ENCODE measurements around the gene LZTFL1. TPM values are rescaled to one million over a fixed set of nuclear protein-coding genes. Genes with fewer than 3 reads are reported as not detected.

LZTFL1 gene
- total and polyA plus RNA-seq, 2 donors (not counting 1 experiment from before 2014, with no cell fraction given), result 12.4 to 28.0 TPM

DNA sequence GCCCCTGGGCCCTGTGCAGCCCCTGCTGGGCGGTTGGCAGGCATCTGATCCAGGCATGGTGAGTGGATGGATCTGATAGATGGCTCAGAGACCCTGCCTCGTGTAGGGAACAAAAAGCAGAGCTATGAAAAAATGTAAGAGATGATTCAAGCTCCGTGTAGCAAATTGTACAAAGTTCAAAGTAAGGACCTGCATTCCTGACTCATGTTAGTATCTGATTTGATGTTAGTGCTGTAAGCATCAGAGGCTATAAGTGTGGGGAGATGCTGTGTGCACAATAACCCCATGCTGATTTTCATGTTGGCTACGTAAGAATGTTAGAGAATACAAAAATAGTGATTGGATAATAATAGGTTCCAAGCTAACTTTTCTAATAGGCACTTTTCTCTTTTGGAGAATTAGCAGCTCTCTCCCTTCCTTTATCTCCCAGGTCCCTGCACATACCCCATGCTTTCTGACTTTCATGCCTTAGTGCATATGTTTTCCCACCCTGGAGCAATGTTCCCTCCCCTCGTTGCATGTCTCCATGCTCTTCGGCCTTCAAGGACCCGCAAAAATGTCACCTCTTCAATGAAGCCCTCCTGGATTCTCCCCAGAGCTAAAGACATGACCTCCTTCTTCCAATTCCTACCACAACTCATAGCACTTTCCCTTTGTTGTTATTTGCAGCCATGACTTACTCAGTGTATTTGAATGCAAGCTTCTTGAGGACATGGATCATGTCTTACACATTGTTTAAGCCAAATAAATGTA lies 46.0 kb upstream of the LZTFL1 start:
- peaks cover 16% of the 10 kb centered on the region for H3K27me3 ChIP-seq (ENCODE audit: control insufficient read depth, insufficient read depth, low read length)
- H3K9ac ChIP-seq (ENCODE audit: insufficient read depth, low read length), result no peak overlapping the region
- H3K36me3 ChIP-seq (ENCODE audit: control insufficient read depth, insufficient read depth, low read length), result no peaks in the 10 kb centered on the region
- H3K4me3 ChIP-seq (replicated peaks in 1 of 4; ENCODE audit: control extremely low read depth in 1 of 4, insufficient read depth in 1 of 4, low read depth in 3 of 4, low read length in 4 of 4), result no peak overlapping the region
- no peak overlapping the region for H3K4me2 ChIP-seq (ENCODE audit: extremely low read depth, insufficient read depth, low read length)
- no peak overlapping the region for H3K27ac ChIP-seq (ENCODE audit: insufficient read depth, low read length)
- no peak for TF ChIP-seq CTCF (conservative IDR thresholded peaks at IDR 0.05 in 1 of 2, IDR thresholded peaks at IDR 0.05 in 1 of 2; ENCODE audit: low read depth in 1 of 2, low read length in 2 of 2)
- no peak for TF ChIP-seq EZH2 (IDR thresholded peaks at IDR 0.05; ENCODE audit: low read length, missing control alignments)
- no peaks in the 10 kb centered on the region for H3K79me2 ChIP-seq (ENCODE audit: control insufficient read depth, insufficient read depth, low read length)
- no peaks in the 10 kb centered on the region for H3K4me1 ChIP-seq (ENCODE audit: control insufficient read depth, extremely low read depth, insufficient read depth, low read length)
- peak in 1 of 2 donors; percentile 11 for DNase-seq (ENCODE audit: low read depth in 2 of 2)
- no peak overlapping the region for H2AFZ ChIP-seq (ENCODE audit: low read length)
- H3K9me3 ChIP-seq (ENCODE audit: control insufficient read depth, insufficient read depth, low read depth, low read length), result no peaks in the 10 kb centered on the region
- H4K20me1 ChIP-seq (ENCODE audit: control insufficient read depth, extremely low read depth, insufficient read depth, low read length), result no peaks in the 10 kb centered on the region

GRCh38 chr3:45887285-45887684 lies 45.4 kb upstream of the LZTFL1 start:
- TF ChIP-seq CTCF (conservative IDR thresholded peaks at IDR 0.05 in 1 of 2, IDR thresholded peaks at IDR 0.05 in 1 of 2; ENCODE audit: low read depth in 1 of 2, low read length in 2 of 2) (no peak), EZH2 (IDR thresholded peaks at IDR 0.05; ENCODE audit: low read length, missing control alignments) (no peak)
- H2AFZ ChIP-seq (ENCODE audit: low read length), result no peak overlapping the region
- peak in 1 of 2 donors; percentile 6 for DNase-seq (ENCODE audit: low read depth in 2 of 2)

DNA sequence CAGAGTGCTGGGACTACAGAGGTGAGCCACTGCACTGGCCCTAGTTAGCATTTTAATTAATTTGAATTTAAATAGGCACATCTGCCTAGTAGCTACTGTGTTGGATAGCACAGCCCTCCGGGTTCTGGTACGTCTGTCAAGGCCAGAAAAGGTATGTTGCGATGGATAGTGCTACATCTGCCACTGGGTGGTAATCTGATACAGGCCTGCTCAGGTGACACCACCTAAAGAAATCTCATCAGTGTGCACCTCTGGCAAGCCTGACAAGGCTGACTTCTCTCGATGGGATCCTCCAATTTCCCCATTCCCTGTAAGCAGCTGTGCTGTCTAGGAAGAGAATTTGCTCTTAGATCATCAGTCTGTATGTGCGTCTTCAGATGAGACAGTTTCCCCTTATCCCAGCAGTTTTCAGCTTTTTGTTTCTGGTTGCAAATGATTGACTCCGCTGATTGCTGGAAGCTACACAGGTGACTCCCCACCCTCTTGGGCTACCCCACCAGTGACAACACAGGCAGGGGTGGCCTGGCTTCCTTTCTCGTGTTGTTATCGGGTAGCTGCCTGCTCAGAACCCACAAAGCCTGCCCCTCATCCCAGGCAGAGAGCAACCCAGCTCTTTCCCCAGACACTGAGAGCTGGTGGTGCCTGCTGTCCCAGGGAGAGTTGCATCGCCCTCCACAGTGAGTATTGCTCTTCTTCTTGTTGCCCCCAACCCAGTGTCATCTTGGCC lies 44.2 kb upstream of the LZTFL1 start, which contains the start of gene CCR9:
TSS of gene CCR9 (plus strand) at position 565 of the 727 bp plus-strand sequence. CDS start 8,391 bp downstream, outside the sequence.
- H4K20me1 ChIP-seq (ENCODE audit: control insufficient read depth, extremely low read depth, insufficient read depth, low read length), result no peaks in the 10 kb centered on the region
- H3K27ac ChIP-seq (ENCODE audit: insufficient read depth, low read length), result no peak within 1 kb of the TSS
- H3K4me1 ChIP-seq (ENCODE audit: control insufficient read depth, extremely low read depth, insufficient read depth, low read length), result no peaks in the 10 kb centered on the region
- H2AFZ ChIP-seq (ENCODE audit: low read length), result no peak within 1 kb of the TSS
- no peak within 1 kb of the TSS for H3K9ac ChIP-seq (ENCODE audit: insufficient read depth, low read length)
- no peak for DNase-seq (ENCODE audit: low read depth in 2 of 2)
- no peak within 1 kb of the TSS for H3K4me2 ChIP-seq (ENCODE audit: extremely low read depth, insufficient read depth, low read length)
- no peaks in the 10 kb centered on the region for H3K36me3 ChIP-seq (ENCODE audit: control insufficient read depth, insufficient read depth, low read length)
- H3K9me3 ChIP-seq (ENCODE audit: control insufficient read depth, insufficient read depth, low read depth, low read length), result no peaks in the 10 kb centered on the region
- H3K79me2 ChIP-seq (ENCODE audit: control insufficient read depth, insufficient read depth, low read length), result no peaks in the 10 kb centered on the region
- H3K4me3 ChIP-seq (replicated peaks in 1 of 4; ENCODE audit: control extremely low read depth in 1 of 4, insufficient read depth in 1 of 4, low read depth in 3 of 4, low read length in 4 of 4), result no peak within 1 kb of the TSS
- H3K27me3 ChIP-seq (ENCODE audit: control insufficient read depth, insufficient read depth, low read length), result peaks cover 20% of the 10 kb centered on the region
- no peak for TF ChIP-seq EZH2 (IDR thresholded peaks at IDR 0.05; ENCODE audit: low read length, missing control alignments)
- no peak for TF ChIP-seq CTCF (conservative IDR thresholded peaks at IDR 0.05 in 1 of 2, IDR thresholded peaks at IDR 0.05 in 1 of 2; ENCODE audit: low read depth in 1 of 2, low read length in 2 of 2)

More at GRCh38 chr3:45887285-45887684, 45.4 kb upstream of the LZTFL1 start:
- Histone ChIP-seq H3K9ac (ENCODE audit: insufficient read depth, low read length) (no peak overlapping the region), H3K27me3 (ENCODE audit: control insufficient read depth, insufficient read depth, low read length) (peaks cover 16% of the 10 kb centered on the region), H3K36me3 (ENCODE audit: control insufficient read depth, insufficient read depth, low read length) (no peaks in the 10 kb centered on the region), H3K9me3 (ENCODE audit: control insufficient read depth, insufficient read depth, low read depth, low read length) (no peaks in the 10 kb centered on the region), H3K27ac (ENCODE audit: insufficient read depth, low read length) (no peak overlapping the region), H3K4me3 (replicated peaks in 1 of 4; ENCODE audit: control extremely low read depth in 1 of 4, insufficient read depth in 1 of 4, low read depth in 3 of 4, low read length in 4 of 4) (no peak overlapping the region), H4K20me1 (ENCODE audit: control insufficient read depth, extremely low read depth, insufficient read depth, low read length) (no peaks in the 10 kb centered on the region), H3K79me2 (ENCODE audit: control insufficient read depth, insufficient read depth, low read length) (no peaks in the 10 kb centered on the region), H3K4me1 (ENCODE audit: control insufficient read depth, extremely low read depth, insufficient read depth, low read length) (no peaks in the 10 kb centered on the region), H3K4me2 (ENCODE audit: extremely low read depth, insufficient read depth, low read length) (no peak overlapping the region)

Data from fibroblast of lung (primary cell).